ENCODE measurements around the gene BMPER.

The BMPER gene

DNA sequence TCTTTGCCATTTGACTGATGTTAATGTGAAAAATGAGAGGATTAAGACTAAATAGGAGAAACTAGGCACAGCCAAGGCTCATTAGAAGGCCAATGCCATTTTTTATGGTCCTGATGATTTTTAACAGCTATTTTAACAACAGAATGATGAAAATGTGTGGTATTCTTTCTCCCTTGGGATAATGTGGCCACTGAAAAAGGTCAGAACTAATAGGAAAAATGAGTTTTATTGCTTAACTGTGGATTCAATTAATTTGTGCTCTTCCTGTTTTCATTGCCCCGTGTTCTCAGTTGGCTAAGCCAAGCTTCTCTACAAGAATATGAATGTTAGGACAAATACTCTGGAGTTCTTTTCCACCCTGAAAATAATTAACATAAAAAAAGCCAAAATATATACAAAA, 56.6 kb downstream of the BMPER start:
- Mint-ChIP-seq H3K4me1 (ENCODE audit: low read depth) (no peaks in the 10 kb centered on the region), H3K36me3 (no peaks in the 10 kb centered on the region), H3K27ac (no peak overlapping the region), H3K27me3 (peaks cover 6% of the 10 kb centered on the region), H3K4me3 (no peak overlapping the region), H3K9me3 (ENCODE audit: low read depth) (no peaks in the 10 kb centered on the region)

DNA sequence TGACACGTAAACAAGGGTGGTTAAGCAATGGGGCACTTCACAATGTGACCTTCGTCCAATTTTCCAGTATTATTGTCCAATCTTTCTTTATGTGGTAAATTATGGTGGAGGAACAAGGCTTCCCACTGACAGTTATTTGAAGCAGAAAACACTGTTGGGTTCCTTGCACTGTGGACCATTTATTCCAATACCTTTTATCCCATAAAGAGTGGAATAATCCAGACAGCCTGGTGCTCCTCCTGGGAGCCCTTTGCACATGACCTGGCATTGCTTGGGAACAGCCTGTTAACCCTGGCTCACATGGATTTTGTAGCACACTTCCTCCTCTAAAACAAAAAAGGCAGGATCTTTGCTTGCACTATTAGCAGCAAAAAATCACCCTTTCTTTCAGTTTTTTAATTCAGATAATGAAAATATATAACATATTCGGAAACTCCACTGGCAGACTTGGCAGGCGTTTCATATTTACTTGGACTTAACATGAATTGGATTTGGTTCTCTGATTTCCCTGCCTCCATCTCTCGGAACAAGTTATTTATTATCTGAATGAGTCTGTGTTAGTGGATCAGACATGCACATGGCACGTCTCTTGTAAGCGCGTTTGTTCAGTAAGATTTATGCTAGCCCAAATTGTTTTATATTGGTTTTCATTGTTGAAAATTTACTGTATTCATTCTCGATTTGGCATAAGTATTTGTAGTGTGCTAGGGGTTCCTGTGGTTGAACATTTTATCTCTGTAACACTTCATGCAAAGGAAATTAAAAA, 59.3 kb downstream of the BMPER start:
- Mint-ChIP-seq H3K27me3 (peaks cover 4% of the 10 kb centered on the region), H3K9me3 (ENCODE audit: low read depth) (no peaks in the 10 kb centered on the region), H3K27ac (no peak overlapping the region), H3K36me3 (no peaks in the 10 kb centered on the region), H3K4me1 (ENCODE audit: low read depth) (no peaks in the 10 kb centered on the region), H3K4me3 (no peak overlapping the region)

DNA sequence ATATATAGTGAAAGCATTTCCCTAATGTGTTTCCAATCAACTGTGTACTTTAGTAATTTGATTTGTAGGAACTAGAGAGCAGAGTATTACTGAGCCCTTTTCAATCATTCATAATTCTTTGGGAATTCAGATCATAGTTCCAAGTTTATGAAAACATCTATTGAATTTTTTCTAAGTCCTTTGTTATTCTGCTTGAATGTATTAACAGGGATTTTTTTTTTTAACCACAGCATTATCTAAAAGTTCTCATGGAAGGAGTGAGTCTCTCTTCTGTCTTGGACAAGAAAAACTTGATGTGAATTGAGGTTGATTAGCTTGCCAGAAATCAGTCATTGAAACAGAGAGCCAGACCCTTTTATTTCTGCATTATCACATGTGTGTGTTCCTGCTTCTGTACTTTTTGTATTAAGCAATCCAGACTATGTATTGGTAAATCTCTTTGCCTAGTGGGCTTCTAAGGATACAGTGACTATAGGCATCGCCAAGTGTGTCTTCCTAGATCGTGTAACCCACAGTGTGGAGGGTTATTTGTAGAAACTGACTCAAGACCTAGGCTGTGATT, 59.9 kb downstream of the BMPER start:
- H3K27ac Mint-ChIP-seq: no peak overlapping the region
- peaks cover 4% of the 10 kb centered on the region for H3K27me3 Mint-ChIP-seq
- no peaks in the 10 kb centered on the region for H3K4me1 Mint-ChIP-seq (ENCODE audit: low read depth)
- no peaks in the 10 kb centered on the region for H3K9me3 Mint-ChIP-seq (ENCODE audit: low read depth)
- H3K4me3 Mint-ChIP-seq: no peak overlapping the region
- H3K36me3 Mint-ChIP-seq: no peaks in the 10 kb centered on the region

DNA sequence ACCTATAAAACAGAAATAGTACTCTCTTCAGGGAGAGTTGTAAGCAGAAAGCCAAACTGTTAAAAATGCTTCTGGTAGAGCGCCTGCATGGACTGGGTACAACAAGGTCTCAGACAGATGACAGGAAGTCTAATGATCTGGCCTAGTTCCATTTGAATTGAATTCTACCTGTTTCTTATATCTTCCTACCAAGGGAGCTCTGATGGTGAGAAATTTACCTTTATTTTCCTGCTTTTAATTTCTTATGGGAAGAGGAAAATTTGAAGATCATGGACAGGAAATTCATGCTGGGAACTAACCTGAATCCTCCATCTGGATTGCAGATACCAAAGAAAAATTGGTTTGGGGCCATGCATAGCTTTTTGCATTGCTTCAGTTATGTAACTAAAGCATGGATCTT, 63.3 kb downstream of the BMPER start:
- Mint-ChIP-seq H3K27me3 (no peaks in the 10 kb centered on the region), H3K27ac (no peak overlapping the region), H3K4me1 (ENCODE audit: low read depth) (no peaks in the 10 kb centered on the region), H3K9me3 (ENCODE audit: low read depth) (no peaks in the 10 kb centered on the region), H3K36me3 (no peaks in the 10 kb centered on the region), H3K4me3 (no peak overlapping the region)

DNA sequence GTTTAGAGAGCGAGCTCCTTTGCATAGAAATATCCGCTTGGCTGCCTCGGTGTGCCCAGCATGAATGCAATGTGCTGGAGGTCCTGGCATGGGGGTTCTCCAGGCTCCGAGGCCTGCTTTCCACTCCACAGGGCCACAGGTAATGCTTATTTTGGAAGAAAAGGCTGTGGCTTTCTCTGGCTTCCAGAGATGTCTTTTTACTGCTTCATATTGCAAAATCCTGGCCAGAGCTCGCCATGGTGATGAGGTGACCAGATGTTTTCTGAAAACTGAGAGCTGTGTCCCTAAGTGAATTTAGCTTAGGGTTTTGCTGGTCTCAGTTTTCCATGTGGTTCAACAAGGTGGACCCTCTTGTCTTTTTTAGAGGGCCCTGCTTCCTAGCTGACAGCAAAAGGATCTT, 65.2 kb downstream of the BMPER start:
- Mint-ChIP-seq H3K4me1 (ENCODE audit: low read depth) (no peaks in the 10 kb centered on the region), H3K36me3 (no peaks in the 10 kb centered on the region), H3K9me3 (ENCODE audit: low read depth) (no peaks in the 10 kb centered on the region), H3K4me3 (no peak overlapping the region), H3K27ac (no peak overlapping the region), H3K27me3 (peaks cover 1% of the 10 kb centered on the region)

DNA sequence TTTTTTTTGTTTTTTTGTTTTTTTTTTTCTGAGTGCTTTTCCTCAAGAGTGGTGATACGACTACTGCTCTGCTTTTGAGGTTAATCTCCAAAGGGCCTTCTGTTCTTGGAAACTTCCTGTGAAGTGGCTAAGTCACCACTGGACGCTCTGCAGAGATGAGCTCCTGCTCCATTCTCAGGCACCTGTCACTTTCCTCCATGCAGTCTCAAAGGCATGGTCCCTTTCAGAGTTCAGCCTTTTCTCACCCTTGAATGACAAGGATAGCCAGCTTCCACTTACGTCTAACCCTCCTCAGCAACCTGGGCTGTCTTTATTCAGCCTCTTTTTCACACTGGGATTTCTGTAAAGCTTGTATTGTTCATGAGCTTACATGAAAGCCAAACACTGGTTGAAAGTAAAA, 65.8 kb downstream of the BMPER start:
- no peak overlapping the region for H3K27ac Mint-ChIP-seq
- H3K27me3 Mint-ChIP-seq: peaks cover 1% of the 10 kb centered on the region
- no peak overlapping the region for H3K4me3 Mint-ChIP-seq
- H3K36me3 Mint-ChIP-seq: no peaks in the 10 kb centered on the region
- H3K4me1 Mint-ChIP-seq (ENCODE audit: low read depth): no peaks in the 10 kb centered on the region
- no peaks in the 10 kb centered on the region for H3K9me3 Mint-ChIP-seq (ENCODE audit: low read depth)

DNA sequence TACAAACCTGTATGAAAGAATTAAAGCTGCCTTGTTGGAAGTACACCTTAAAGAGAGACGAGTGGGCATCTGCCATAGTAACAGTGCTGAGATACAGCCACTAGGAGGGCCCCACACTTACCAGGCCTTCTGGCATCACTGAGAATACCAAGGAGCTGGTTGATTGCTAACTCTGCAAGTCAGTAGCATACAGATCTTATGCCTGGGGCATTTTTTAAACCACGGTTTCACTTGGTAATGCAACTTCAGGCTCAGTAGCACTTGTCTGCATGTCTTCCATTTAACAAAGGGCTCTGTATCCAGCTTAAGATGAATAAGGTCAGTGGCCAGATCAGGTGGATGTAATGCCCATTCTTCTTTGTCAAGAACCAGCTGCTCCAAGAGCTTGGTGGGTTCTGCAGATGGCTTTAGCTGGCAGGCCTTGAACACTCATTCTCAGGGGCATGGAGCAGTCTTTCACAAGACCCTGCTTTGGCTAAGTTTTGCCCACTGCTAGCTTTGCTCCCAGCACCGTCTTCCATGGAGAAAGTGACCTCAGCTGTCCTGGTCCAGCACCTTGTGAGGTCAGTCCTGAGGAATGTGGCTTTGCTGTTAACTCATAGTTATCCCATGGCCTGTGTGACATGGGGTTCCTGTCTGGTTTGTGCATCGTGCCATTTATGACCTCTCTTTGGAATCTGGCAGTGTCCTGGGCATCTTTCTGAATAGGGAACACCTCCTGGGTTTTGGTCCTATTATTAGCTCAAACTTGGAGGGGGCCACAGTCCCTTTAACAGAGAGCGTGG, 68.1 kb downstream of the BMPER start:
- Mint-ChIP-seq H3K9me3 (ENCODE audit: low read depth) (no peaks in the 10 kb centered on the region), H3K36me3 (no peaks in the 10 kb centered on the region), H3K4me3 (no peak overlapping the region), H3K27ac (no peak overlapping the region), H3K27me3 (peaks cover 1% of the 10 kb centered on the region), H3K4me1 (ENCODE audit: low read depth) (no peaks in the 10 kb centered on the region)

DNA sequence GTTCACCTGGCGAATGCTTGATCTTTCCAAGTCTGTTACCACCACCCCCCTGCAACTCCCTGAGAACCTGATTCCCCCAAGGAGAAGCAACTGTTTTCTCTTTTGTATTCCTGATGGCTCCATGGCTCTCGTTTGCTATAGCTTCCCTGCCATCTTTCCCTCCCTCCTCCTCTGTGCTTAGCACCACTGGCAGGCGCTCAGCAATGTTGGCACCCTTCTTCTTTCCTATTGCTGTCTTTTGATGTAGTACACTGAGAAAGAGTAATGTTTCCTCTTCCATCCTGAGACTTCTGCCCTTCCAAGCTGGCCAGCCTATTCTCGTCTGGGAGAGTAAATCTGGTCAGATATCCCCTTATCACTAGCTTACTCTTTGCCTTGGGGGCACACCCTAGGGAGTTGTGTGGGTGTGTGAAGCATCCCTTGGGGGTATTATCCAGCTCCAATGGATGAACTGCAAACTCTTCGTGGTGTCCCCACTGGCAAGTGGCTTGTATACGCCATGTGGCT, 74.0 kb downstream of the BMPER start:
- Mint-ChIP-seq H3K27me3 (peaks cover 5% of the 10 kb centered on the region), H3K27ac (no peak overlapping the region), H3K36me3 (no peaks in the 10 kb centered on the region), H3K4me1 (ENCODE audit: low read depth) (no peaks in the 10 kb centered on the region), H3K4me3 (no peak overlapping the region), H3K9me3 (ENCODE audit: low read depth) (no peaks in the 10 kb centered on the region)

DNA sequence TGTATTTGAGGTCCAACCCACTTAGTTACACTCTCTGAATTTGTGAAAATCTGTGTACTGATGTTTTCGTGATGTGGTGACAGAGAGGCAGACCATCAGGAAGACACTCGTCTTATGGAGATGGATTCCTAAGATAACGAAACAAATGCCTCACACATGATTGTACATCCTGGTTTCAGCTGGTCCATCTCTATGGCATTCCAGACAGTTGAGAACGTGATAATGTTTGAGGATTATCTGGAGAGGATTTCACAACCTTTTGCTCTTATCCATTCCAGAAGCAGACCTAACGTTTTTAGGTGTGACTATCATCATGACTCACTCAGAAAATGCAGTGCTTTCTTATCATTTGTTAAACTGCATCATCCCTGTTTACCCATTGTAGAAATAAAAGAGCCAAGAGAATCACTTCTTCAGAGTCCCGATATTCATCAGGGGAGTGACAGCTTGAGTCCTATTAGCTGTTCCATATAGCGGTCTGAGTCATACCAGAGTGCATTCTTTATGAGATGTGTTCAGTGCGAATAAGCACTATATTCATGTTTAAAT, 74.5 kb downstream of the BMPER start:
- Mint-ChIP-seq H3K27ac (no peak overlapping the region), H3K36me3 (no peaks in the 10 kb centered on the region), H3K4me1 (ENCODE audit: low read depth) (no peaks in the 10 kb centered on the region), H3K9me3 (ENCODE audit: low read depth) (no peaks in the 10 kb centered on the region), H3K4me3 (no peak overlapping the region), H3K27me3 (peaks cover 4% of the 10 kb centered on the region)

DNA sequence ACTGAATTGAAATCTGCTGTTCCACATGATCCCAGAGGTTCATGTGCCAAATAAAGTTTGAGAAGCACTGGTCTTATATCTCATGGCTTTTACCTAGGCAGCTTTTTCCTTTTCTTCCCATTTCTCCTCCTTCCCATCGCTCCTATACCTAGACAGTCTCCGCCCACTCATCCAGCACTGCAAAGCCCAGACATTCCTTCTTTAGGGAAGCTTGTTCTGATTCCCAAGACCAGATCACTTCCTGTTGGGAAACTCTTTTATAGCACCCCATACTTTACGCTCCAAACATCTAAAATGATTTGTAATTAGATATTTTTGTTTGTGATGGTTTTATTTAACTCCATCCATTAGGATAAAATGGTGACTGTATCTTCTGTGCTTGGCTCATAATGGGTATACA, 75.9 kb downstream of the BMPER start:
- Mint-ChIP-seq H3K9me3 (ENCODE audit: low read depth) (no peaks in the 10 kb centered on the region), H3K4me1 (ENCODE audit: low read depth) (no peaks in the 10 kb centered on the region), H3K36me3 (no peaks in the 10 kb centered on the region), H3K27me3 (peaks cover 4% of the 10 kb centered on the region), H3K4me3 (no peak overlapping the region), H3K27ac (no peak overlapping the region)

DNA sequence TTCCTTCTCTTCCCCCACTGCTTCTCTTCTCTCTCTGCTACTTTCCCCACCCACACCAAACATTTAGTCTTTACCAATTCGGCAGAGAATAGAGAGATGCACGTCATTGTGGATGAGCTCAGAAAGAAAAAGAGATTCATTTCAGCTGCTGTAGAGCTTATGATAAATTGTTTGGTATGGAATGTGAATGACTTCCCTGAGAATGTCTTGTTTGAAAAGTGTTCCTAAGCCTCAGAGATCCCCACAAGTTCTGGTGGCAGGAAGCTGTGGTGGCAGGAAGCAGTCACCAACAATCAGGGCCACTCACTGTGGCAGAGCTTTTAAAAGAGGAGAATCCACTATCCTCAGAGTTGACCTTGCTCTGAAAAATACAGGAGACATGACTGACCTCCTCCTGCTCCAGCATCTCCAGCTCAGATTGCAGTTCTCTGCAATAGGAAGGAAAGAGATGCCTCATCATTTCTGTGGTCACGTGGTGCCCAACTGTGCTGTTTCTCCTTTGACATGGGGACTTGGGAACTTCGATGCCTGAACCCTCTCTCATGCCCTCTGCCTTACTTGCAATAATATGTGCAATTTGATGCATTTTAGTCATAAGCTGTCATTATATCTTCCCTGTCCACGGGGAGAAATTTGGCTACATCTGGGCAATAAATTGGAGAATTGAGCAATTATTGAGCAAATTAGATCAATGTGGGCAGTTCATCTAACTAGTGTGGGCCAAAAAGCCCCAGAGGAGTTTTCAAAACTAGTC, 76.5 kb downstream of the BMPER start:
- peaks cover 4% of the 10 kb centered on the region for H3K27me3 Mint-ChIP-seq
- H3K4me3 Mint-ChIP-seq: no peak overlapping the region
- no peaks in the 10 kb centered on the region for H3K4me1 Mint-ChIP-seq (ENCODE audit: low read depth)
- no peaks in the 10 kb centered on the region for H3K36me3 Mint-ChIP-seq
- no peaks in the 10 kb centered on the region for H3K9me3 Mint-ChIP-seq (ENCODE audit: low read depth)
- H3K27ac Mint-ChIP-seq: no peak overlapping the region

DNA sequence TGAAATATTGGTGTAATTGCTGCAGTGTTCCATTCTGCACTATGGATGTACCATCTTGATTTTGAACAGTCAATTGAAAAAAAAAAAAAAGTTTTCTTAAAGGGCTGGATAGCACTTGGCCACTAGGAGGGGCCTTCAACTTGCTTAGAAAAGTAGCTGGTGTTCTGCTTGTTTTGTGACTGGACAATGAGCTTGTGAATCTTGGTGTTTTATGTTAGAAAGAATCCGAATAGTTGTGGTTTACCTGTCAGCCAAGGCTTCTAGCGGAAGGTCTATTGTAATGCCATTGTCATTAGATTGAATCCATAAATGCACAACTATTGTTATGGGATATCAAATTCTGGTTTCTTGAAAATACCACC, 77.1 kb downstream of the BMPER start:
- Mint-ChIP-seq H3K4me1 (ENCODE audit: low read depth) (no peaks in the 10 kb centered on the region), H3K36me3 (no peaks in the 10 kb centered on the region), H3K27me3 (peaks cover 4% of the 10 kb centered on the region)

DNA sequence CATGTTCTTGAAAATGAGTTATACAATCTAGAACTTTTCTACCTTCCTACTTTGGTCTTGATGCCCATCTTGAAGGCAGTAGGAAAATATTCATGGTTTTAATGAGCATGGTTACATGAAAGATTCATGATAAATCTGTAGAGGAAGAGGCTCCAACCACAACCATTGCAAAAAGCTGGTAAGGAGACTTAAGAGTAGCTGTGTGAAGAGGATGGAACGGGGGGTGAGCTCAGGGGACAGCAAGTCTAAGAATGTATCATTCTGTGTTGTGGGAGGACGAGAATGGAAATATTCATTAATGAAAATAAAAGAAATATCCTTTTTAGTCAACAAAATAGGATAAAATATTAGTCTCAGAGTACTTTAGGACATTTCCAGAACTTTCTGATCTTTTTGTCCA, 81.1 kb downstream of the BMPER start:
- no peaks in the 10 kb centered on the region for H3K4me1 Mint-ChIP-seq (ENCODE audit: low read depth)

More for the DNA sequence above, 77.1 kb downstream of the BMPER start:
- Mint-ChIP-seq H3K4me3 (no peak overlapping the region), H3K27ac (no peak overlapping the region), H3K9me3 (ENCODE audit: low read depth) (no peaks in the 10 kb centered on the region)

DNA sequence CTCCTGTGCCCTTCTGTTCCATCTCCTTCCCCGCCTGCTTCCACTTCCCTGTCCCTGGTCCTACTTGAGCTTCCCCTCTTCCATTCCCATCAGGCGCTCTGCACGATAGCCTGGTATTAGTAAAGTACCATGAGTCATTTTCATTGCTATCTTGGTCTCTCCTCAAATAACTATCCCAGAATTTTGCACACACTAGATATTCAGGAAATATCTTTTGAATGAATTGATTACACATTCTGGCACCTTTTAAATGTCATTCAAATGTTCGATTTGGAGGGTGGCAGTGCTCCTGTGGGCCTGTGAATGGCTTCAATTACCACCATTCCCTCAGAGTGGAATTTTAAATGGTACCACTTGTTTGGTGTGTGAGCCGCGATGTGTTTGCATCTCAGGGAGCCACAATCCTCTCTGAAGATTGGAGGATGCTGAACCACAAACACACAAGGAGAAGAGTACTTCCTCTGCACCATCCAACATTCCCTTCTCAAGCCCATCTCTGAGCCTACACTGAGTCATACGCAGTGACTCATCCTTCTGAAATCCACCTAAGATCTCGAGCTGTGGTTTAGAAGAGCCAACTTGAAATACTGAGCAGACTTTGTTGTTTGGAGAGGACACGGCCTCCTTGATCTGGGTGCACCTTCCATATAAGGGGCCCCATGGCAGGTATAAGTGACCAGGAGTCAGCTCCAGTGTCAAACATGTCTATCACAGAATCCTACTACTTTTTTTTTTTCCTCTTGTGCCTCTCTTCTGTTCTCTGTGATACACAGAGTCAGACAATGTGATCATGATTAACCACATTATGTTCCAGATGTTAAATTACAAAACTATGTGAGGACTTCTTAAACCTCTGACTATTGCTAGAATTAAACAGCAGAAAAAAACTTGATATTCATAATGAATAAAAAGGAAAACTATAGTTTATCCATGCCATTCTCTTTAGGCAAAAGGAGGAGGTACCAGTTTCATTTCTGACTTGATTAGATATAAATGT, 81.9 kb downstream of the BMPER start:
- Mint-ChIP-seq H3K4me3 (no peak overlapping the region), H3K4me1 (ENCODE audit: low read depth) (no peaks in the 10 kb centered on the region)

More for the DNA sequence above, 81.1 kb downstream of the BMPER start:
- H3K4me3 Mint-ChIP-seq: no peak overlapping the region
- H3K9me3 Mint-ChIP-seq (ENCODE audit: low read depth): no peaks in the 10 kb centered on the region
- H3K27ac Mint-ChIP-seq: no peak overlapping the region
- peaks cover 2% of the 10 kb centered on the region for H3K27me3 Mint-ChIP-seq
- no peaks in the 10 kb centered on the region for H3K36me3 Mint-ChIP-seq

More for the DNA sequence above, 81.9 kb downstream of the BMPER start:
- H3K27ac Mint-ChIP-seq: no peak overlapping the region
- no peaks in the 10 kb centered on the region for H3K9me3 Mint-ChIP-seq (ENCODE audit: low read depth)
- H3K27me3 Mint-ChIP-seq: peaks cover 2% of the 10 kb centered on the region
- no peaks in the 10 kb centered on the region for H3K36me3 Mint-ChIP-seq
